Measurements from ENCODE around the gene TNFRSF6B.

DNA sequence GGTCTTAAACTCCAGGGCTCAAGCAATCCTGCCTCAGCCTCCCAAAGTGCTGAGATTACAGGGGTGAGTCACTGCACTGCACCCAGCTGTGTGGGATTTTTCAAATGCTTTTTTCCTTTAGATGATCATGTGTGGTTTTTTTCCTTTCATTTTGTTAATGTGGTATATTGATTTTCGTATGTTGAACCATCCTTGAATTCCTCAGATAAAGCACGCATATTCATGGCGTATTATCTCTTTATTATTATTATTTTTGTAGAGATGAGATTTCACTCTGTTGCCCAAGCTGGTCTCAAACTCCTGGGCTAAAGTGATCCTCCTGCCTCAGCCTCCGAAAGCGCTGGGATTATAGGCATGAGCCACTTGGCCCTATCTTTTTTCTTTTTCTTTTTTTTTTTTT is 18.4 kb downstream of the TNFRSF6B start:
- no peak for TF ChIP-seq EZH2 (IDR thresholded peaks at IDR 0.05; ENCODE audit: low read length, missing control alignments)
- TF ChIP-seq, protein P1, sequence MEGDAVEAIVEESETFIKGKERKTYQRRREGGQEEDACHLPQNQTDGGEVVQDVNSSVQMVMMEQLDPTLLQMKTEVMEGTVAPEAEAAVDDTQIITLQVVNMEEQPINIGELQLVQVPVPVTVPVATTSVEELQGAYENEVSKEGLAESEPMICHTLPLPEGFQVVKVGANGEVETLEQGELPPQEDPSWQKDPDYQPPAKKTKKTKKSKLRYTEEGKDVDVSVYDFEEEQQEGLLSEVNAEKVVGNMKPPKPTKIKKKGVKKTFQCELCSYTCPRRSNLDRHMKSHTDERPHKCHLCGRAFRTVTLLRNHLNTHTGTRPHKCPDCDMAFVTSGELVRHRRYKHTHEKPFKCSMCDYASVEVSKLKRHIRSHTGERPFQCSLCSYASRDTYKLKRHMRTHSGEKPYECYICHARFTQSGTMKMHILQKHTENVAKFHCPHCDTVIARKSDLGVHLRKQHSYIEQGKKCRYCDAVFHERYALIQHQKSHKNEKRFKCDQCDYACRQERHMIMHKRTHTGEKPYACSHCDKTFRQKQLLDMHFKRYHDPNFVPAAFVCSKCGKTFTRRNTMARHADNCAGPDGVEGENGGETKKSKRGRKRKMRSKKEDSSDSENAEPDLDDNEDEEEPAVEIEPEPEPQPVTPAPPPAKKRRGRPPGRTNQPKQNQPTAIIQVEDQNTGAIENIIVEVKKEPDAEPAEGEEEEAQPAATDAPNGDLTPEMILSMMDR (conservative IDR thresholded peaks at IDR 0.05 in 1 of 2, IDR thresholded peaks at IDR 0.05 in 1 of 2; ENCODE audit: low read depth in 1 of 2, low read length in 2 of 2): no peak

Measured in fibroblast of lung (primary cell).